Right lobe of liver (tissue), 4 donors: ENCODE results near the gene MACROD1.

Experiments
- CTCF ChIP-seq, 4 donors: fragments of 200-600 bp in 3 of 4; fragments of 450-650 bp in 1 of 4; IDR thresholded peaks; one replicate each; pipeline versions ENCODE4 v1.5.1 to v1.8.0; 2016 to 2022; ENCODE audit warnings: antibody characterized with exemption in 4 of 4, mild to moderate bottlenecking in 2 of 4
- POLR2A ChIP-seq: fragments of 450-650 bp; IDR thresholded peaks from one replicate; pipeline ENCODE4 v1.6.1; 2017; ENCODE audit warnings: antibody characterized with exemption, mild to moderate bottlenecking
- donor health status: DM: no; HTN: no; CAD: no.
- donor health status: DM: no; HTN: no; CAD: no.
- donor health status: DM: no; HTN: yes; CAD: no.

- TF ChIP-seq POLR2A (no peak), CTCF (IDR thresholded peaks at IDR 0.05) (no peak)
Observed at GRCh38 chr11:64164392-64165312, 1.3 kb downstream of the MACROD1 start.
